Esophagus squamous epithelium (tissue), 4 donors: ENCODE results near the gene FAM163B.
A peak's percentile ranks its signal among the peaks of the same experiment; 100 is the strongest.

Source experiments
- POLR2A ChIP-seq, 4 donors: fragments of 450-650 bp; IDR thresholded peaks; one replicate each; pipeline ENCODE4 v1.6.1; 2017; ENCODE audit warnings: antibody characterized with exemption in 4 of 4, mild to moderate bottlenecking in 4 of 4, moderate library complexity in 3 of 4
- TF ChIP-seq, protein P1 (sequence below), 6 experiments: fragments of 450-650 bp in 4 of 6; fragments of 200-600 bp in 2 of 6; sonication (generic) in 2 of 6; IDR thresholded peaks; one replicate each; pipeline ENCODE4 v1.5.1; 2016 to 2019; ENCODE audit warnings: antibody characterized with exemption in 6 of 6, mild to moderate bottlenecking in 4 of 6, moderate library complexity in 4 of 6

DNA sequence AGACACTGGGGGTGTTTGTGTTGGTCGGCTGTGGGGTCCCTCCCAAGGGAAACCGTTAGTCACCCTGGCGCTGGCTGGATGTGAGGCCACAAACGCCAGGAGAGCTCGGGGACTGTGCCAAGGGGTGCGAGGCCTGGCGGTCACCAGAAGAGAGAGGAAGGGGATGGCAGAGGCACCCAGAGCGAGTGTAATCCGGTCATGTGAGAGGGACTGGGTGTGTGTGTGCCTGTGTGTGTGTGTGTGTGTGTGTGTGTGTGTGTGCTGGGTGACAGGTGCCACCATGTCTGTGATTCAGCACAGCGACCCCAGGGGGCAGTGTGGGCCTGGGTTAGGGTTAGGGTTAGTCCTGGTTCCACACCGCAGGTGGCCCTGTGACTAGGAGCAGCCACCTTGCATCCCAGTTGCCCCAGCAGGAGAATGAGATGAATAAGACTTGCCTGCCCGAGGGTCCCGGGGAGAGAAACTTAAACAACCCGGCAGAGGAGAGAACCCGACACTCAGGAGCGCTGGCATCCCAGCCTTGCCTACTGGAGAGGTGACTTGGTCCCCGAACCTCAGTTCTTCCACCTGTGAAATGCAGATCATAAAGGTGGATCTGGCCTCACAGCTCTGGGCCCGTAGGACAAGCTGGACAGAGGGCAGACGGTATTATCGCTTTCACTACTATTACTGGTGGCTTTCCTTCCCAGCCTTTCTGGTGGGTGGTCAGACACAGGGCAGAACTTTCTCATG, 76.1 kb downstream of the FAM163B start:
- TF ChIP-seq, protein P1, sequence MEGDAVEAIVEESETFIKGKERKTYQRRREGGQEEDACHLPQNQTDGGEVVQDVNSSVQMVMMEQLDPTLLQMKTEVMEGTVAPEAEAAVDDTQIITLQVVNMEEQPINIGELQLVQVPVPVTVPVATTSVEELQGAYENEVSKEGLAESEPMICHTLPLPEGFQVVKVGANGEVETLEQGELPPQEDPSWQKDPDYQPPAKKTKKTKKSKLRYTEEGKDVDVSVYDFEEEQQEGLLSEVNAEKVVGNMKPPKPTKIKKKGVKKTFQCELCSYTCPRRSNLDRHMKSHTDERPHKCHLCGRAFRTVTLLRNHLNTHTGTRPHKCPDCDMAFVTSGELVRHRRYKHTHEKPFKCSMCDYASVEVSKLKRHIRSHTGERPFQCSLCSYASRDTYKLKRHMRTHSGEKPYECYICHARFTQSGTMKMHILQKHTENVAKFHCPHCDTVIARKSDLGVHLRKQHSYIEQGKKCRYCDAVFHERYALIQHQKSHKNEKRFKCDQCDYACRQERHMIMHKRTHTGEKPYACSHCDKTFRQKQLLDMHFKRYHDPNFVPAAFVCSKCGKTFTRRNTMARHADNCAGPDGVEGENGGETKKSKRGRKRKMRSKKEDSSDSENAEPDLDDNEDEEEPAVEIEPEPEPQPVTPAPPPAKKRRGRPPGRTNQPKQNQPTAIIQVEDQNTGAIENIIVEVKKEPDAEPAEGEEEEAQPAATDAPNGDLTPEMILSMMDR (IDR thresholded peaks at IDR 0.05): peak in 5 of 6 experiments; percentile 41 to 65 (median 52)
- TF ChIP-seq POLR2A (IDR thresholded peaks at IDR 0.05): no peak
